ENCODE measurements around the gene FAM180B.
A peak's percentile ranks its signal among the peaks of the same experiment; 100 is the strongest.

FAM180B gene

DNA sequence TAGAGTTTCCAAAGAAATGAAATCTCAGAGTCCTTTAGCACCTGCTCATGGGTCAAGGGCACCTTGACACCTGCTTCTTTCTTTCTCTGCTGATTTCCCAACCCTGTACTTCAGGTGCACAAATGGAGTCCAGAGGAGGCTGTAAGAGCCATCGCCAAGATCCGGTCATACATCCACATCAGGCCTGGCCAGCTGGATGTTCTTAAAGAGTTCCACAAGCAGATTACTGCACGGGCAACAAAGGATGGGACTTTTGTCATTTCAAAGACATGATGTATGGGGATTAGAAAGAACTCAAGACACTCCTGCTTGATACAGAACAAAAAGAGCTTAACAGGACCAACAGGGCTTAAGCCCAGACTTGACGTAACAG is 15.1 kb upstream of the FAM180B start:
- no peak for DNase-seq (ENCODE audit: low spot score)
- no peak for TF ChIP-seq CTCF (IDR thresholded peaks at IDR 0.05; ENCODE audit: extremely low read depth, missing control alignments)

DNA sequence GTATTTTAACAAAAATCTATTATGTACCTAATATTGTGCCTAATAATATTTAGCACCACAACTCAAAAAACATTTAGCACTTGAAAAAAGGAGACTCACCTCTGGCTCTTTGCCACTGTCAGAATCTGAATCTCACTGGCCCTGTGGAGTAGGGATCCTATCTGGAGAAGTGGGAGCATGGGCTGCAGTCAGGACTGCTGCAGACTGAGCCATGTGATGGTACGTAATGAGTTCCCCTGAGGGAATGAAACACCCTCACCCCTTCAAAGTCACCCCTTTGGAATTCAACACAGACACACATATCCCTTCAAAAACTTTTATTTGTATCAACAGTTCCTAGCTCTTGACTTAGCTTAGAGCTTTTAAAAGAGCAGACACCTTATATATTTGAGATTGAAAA is 14.6 kb upstream of the FAM180B start:
- TF ChIP-seq CTCF (IDR thresholded peaks at IDR 0.05; ENCODE audit: extremely low read depth, missing control alignments): no peak
- DNase-seq (ENCODE audit: low spot score): no peak

- no peak for TF ChIP-seq CTCF (IDR thresholded peaks at IDR 0.05; ENCODE audit: extremely low read depth, missing control alignments)
- DNase-seq (ENCODE audit: low spot score): no peak
Measured at GRCh38 chr11:47572715-47573255, 13.7 kb upstream of the FAM180B start.

DNA sequence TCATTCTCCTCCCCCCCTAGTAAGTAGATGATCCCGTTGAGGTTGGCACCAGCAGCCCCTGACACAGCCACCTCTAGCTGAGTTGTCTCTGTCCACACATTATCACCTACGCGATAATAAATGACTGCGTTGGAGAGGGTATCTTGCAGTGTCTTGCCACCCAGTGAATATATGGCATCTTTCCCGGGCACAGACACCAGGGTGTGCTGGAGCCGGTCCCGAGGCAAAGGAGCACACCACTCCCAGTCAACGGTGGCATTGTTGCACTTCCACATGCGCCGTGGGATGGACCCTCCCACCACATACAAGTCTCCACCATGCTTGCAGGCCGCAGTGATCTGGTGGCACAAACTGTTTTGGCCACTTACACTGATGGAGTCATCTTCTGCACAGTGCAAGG is 13.2 kb upstream of the FAM180B start:
- DNase-seq (ENCODE audit: low spot score): no peak

GRCh38 chr11:47577460-47578041 is 8.9 kb upstream of the FAM180B start:
- TF ChIP-seq CTCF (IDR thresholded peaks at IDR 0.05; ENCODE audit: extremely low read depth, missing control alignments): no peak
- no peak for DNase-seq (ENCODE audit: low spot score)

More for the DNA sequence above, 13.2 kb upstream of the FAM180B start:
- no peak for TF ChIP-seq CTCF (IDR thresholded peaks at IDR 0.05; ENCODE audit: extremely low read depth, missing control alignments)

DNA sequence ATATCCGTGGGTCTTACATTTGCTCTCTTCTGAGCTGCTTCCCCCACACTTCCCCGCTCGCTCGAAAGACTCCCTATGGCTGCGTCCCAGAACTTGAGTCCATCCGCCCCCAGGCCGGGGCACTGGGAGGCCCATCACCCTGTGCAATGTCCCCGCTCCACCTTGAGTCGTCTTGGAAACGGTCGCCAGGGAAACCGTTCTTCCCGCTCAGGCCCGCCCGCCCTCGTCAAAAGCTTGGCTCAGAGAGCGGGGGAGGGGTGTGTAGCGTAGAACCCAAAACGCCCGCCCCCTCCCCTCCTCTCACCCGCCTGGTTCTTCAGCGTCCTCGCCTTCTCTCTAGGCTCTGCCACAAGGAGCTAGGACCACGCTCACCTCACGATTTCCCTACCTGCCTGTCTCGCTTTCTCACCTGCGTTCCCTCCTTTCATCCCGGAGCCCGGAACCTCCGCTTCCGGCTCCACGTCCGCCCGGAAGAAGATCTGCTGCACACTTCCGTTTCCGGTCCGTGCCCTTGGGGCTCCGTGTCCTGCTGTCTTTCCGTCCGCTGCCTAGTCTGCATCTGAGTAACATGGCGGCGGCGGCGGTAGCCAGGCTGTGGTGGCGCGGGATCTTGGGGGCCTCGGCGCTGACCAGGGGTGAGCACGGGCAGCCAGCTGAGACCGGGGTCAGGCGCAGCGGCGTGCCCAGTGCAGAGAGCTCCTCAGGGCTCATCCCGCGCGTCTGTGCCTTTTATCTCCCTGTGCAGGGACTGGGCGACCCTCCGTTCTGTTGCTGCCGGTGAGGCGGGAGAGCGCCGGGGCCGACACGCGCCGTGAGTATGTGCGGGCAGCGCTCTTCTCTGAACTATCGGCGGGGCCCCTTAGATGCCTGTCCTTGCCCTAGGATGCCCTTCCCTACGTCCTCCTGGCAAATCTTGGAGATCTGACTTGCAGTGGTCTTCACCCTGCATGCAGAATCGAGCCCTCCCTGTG is 7.7 kb upstream of the FAM180B start, which contains the start of the genes KBTBD4 and NDUFS3:
TSS of gene KBTBD4 (minus strand) at position 447 of the 971 bp plus-strand sequence. CDS start at position 428, 19 bp downstream.
TSS of gene NDUFS3 (plus strand) at position 551 of the 971 bp plus-strand sequence. CDS start at position 569, 18 bp downstream.
- DNase-seq (ENCODE audit: low spot score): peak; percentile 91
- TF ChIP-seq CTCF (IDR thresholded peaks at IDR 0.05; ENCODE audit: extremely low read depth, missing control alignments): no peak

- no peak for TF ChIP-seq CTCF (IDR thresholded peaks at IDR 0.05; ENCODE audit: extremely low read depth, missing control alignments)
- no peak for DNase-seq (ENCODE audit: low spot score)
Measured at GRCh38 chr11:47583844-47584243, 2.6 kb upstream of the FAM180B start.

All from GM20000 (cell line).